ENCODE data around the gene INPP1. TPM values are rescaled to one million over a fixed set of nuclear protein-coding genes. Genes with fewer than 3 reads are reported as not detected.

The INPP1 gene
- total RNA-seq, 4 donors from 2014 or later = 10.2 to 14.1 (median 12.9) TPM

DNA sequence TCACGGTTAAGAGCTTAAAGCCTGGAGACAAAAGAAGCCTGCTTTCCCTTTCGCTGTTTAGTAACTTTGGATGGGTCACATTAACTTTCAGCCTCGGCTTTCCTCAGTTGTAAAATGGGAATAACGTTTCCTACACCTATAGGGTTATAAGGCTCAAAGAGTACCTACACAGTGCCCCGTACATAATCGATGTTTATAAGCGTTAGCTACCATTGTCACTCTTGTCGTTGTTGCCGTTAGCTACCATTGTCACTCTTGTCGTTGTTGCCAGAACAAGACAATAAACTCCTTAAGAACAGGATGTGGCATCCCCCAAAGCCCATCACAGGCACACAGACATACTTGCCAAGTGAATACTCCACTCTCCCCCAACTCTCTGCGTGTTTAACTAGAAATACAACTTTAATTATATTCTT is 63.9 kb downstream of the INPP1 start:
- TF ChIP-seq, protein P1, sequence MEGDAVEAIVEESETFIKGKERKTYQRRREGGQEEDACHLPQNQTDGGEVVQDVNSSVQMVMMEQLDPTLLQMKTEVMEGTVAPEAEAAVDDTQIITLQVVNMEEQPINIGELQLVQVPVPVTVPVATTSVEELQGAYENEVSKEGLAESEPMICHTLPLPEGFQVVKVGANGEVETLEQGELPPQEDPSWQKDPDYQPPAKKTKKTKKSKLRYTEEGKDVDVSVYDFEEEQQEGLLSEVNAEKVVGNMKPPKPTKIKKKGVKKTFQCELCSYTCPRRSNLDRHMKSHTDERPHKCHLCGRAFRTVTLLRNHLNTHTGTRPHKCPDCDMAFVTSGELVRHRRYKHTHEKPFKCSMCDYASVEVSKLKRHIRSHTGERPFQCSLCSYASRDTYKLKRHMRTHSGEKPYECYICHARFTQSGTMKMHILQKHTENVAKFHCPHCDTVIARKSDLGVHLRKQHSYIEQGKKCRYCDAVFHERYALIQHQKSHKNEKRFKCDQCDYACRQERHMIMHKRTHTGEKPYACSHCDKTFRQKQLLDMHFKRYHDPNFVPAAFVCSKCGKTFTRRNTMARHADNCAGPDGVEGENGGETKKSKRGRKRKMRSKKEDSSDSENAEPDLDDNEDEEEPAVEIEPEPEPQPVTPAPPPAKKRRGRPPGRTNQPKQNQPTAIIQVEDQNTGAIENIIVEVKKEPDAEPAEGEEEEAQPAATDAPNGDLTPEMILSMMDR (IDR thresholded peaks at IDR 0.05; ENCODE audit: low read depth) = no peak

GRCh38 chr2:190407662-190408537 is 64.5 kb downstream of the INPP1 start, which contains the start of gene MFSD6:
TSS of gene MFSD6 (plus strand) at chr2:190408355. CDS start at chr2:190436030, 27,675 bp downstream.
- TF ChIP-seq, protein P1 (IDR thresholded peaks at IDR 0.05; ENCODE audit: low read depth) = no peak

DNA sequence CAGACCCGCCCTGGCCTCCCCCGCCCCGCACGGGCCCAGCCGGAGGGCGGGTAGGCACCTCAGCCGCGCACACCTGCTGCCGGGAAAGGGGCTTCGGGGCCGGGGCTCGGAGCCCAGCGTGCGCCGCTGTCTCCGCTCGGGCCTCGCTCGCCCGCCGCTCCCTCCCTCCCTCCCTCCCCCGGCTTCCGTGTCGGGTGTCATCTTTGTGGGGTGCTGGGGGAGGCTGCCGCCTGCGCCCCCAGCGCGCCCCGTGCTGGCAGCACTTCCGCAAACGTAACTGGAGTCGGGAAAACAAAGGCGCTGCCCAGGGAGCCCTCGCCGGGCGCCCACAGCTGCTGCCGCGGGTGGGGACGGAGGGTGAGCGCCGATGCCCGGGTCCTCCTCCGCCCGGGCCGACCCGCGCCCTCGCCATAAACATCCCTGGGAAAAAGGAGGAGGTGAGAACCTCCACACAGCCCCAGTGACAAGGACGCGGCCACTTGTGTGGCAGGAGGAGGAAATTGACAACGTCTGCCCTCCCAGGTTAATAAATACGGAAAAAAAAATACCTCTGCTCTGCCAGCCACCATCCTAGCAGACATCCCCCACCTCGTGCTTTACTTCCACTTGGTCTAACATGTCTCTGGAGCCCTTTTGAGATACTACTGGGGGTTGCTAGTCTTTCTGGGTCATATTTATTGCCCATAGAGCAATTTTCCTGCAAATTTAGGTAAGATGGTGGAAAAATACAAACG is 65.3 kb downstream of the INPP1 start:
- TF ChIP-seq, protein P1 (IDR thresholded peaks at IDR 0.05; ENCODE audit: low read depth) = no peak

DNA sequence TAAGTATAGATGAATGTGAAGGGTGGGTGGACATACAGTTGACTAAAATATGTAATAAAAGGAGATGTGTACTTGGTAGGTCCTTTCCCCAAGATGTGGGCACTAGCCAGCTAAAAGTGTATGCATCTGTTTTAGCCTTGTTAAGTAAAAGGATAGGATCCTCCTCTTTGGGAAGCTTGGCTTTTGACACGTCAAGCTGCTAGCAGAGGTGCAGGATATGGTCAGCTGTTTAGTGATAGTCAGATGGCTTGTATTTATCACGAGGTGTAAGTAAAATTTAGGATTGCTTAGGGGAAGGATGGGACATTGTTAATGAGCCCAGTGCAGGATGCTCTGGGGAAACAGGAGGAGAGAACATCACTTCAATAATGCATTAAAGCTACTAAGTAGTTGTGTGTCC is 66.2 kb downstream of the INPP1 start:
- TF ChIP-seq, protein P1 (IDR thresholded peaks at IDR 0.05; ENCODE audit: low read depth) = no peak

DNA sequence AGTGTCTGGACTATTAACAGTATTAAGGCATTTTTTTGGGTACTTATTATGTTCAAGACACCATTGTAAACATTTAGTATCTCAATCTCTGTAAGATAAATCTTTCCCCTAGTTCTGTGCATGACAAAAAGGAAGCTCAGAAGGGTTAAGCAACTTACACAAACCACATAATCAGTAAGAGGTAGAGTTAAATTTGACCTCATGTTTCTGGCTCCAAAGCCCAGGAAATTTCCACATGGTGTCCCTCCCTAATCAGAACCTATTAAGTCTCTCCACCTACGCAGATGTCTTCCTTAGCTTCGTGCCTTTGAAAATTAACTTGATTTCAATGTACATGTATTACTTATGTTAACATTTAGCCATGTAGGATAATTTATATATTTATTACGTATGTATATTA is 66.8 kb downstream of the INPP1 start:
- TF ChIP-seq, protein P1 (IDR thresholded peaks at IDR 0.05; ENCODE audit: low read depth) = no peak

DNA sequence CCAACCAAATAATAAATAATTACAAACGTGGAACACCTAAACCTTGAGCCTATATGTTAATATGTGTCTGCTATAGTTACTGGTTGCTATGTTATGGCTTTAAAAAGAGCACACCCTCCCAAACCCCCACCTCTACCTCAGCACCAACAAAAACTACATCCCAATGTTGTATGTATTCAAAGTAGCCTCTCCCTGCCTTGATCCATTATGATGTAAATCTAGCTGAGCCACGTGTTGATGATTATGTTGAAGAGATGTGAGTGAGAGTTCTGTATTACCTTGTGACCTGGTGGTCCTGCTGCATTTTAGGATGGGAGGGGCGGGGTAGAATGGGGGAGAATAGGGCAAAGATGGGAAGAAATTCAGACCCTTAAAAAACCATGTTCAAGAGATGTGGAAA is 69.6 kb downstream of the INPP1 start:
- TF ChIP-seq, protein P1 (IDR thresholded peaks at IDR 0.05; ENCODE audit: low read depth) = no peak

- TF ChIP-seq, protein P1 (IDR thresholded peaks at IDR 0.05; ENCODE audit: low read depth) = no peak
Observed at GRCh38 chr2:190413421-190413820, 70.0 kb downstream of the INPP1 start.

Measured in subcutaneous adipose tissue (tissue), 4 donors.